Nephron (organoid): ENCODE results near the gene MIB1.

Experiments
- H3K27ac Mint-ChIP-seq, 3 experiments: 2 replicates each; pipeline ENCODE4 v1.8.0; 2020; ENCODE audit warnings: mixed read lengths in 3 of 3, mild to moderate bottlenecking in 2 of 3, moderate library complexity in 1 of 3
- H3K27me3 Mint-ChIP-seq: 2 replicates; pipeline ENCODE4 v1.8.0; 2021; ENCODE audit warnings: low read depth, mild to moderate bottlenecking, moderate library complexity, mixed read lengths
- H3K36me3 Mint-ChIP-seq: 2 replicates; pipeline ENCODE4 v1.8.0; 2020; ENCODE audit warnings: low read depth, mixed read lengths
- H3K4me1 Mint-ChIP-seq: 2 replicates; pipeline ENCODE4 v1.8.0; 2020; ENCODE audit warnings: mixed read lengths
- H3K4me3 Mint-ChIP-seq, 3 experiments: 2 replicates each; pipeline ENCODE4 v1.8.0; 2020; ENCODE audit warnings: mild to moderate bottlenecking in 3 of 3, mixed read lengths in 3 of 3, moderate library complexity in 2 of 3
- H3K9me3 Mint-ChIP-seq: 2 replicates; pipeline ENCODE4 v1.8.0; 2020; ENCODE audit warnings: mixed read lengths
- CTCF ChIP-seq, 3 experiments: fragments of 200-600 bp; sonication (generic); IDR thresholded peaks; one replicate each; pipeline ENCODE4 v1.5.0; 2021; ENCODE audit warnings: antibody characterized with exemption in 3 of 3; ENCODE audit not compliant: unreplicated experiment in 3 of 3

MIB1 gene

GRCh38 chr18:21901423-21901945, 160.9 kb downstream of the MIB1 start:
- peaks cover 5% of the 10 kb centered on the region for H3K27me3 Mint-ChIP-seq
- H3K4me1 Mint-ChIP-seq = peaks cover 35% of the 10 kb centered on the region
- no peak for TF ChIP-seq CTCF (IDR thresholded peaks at IDR 0.05; ENCODE audit: unreplicated experiment in 3 of 3)
- H3K36me3 Mint-ChIP-seq = no peaks in the 10 kb centered on the region
- H3K9me3 Mint-ChIP-seq = no peaks in the 10 kb centered on the region
- peak overlapping the region in 2 of 3 experiments; percentile 49 to 64 for H3K27ac Mint-ChIP-seq
- no peak overlapping the region for H3K4me3 Mint-ChIP-seq

DNA sequence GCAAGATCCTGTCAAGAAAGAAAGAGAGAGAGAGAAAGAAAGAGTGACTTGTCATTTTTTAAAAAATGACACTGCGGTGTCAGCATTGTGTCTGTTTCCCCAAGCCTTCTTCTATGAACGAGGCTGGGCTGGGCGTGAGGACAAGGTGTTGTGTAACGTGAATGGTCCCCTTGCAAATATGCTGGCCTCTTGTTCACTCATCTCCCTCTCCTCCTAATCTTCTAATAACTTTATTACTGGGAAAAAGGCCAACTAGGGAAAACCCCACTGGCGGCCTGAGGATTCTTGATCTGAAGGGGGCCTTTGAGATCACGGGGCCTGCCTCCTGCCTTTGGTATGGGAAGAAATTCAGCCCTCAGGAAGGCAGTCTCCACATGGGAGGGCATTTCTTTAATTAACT, 163.1 kb downstream of the MIB1 start:
- Mint-ChIP-seq H3K4me1 (peaks cover 46% of the 10 kb centered on the region), H3K27ac (peak overlapping the region in 2 of 3 experiments; percentile 50 to 51), H3K4me3 (no peak overlapping the region), H3K9me3 (no peaks in the 10 kb centered on the region), H3K27me3 (no peaks in the 10 kb centered on the region), H3K36me3 (no peaks in the 10 kb centered on the region)
- TF ChIP-seq CTCF (IDR thresholded peaks at IDR 0.05; ENCODE audit: unreplicated experiment in 3 of 3) = no peak

DNA sequence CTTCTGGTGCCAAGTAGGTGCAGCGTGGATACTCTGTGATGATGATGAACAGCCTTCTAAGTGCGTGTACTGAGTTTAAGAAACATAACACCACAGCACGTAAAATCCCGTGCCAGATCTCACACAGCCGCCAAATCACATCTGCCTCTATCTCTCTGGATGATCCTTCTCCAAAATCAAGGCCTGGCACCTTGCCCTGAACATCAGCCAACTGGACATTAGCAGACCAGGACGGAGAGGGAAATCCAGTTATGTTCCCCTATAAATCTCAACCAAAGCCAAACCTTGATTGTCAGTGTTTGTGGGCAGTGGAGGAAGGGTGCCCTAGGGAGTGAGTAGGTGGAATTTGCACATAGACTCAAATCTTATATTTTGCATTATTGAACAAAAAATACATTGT, 164.3 kb downstream of the MIB1 start:
- no peak for TF ChIP-seq CTCF (IDR thresholded peaks at IDR 0.05; ENCODE audit: unreplicated experiment in 3 of 3)
- no peaks in the 10 kb centered on the region for H3K27me3 Mint-ChIP-seq
- peaks cover 52% of the 10 kb centered on the region for H3K4me1 Mint-ChIP-seq
- peak overlapping the region in 2 of 3 experiments; percentile 36 to 51 for H3K27ac Mint-ChIP-seq
- no peaks in the 10 kb centered on the region for H3K9me3 Mint-ChIP-seq
- H3K36me3 Mint-ChIP-seq = no peaks in the 10 kb centered on the region
- H3K4me3 Mint-ChIP-seq = peak overlapping the region in 1 of 3 experiments; percentile 8

DNA sequence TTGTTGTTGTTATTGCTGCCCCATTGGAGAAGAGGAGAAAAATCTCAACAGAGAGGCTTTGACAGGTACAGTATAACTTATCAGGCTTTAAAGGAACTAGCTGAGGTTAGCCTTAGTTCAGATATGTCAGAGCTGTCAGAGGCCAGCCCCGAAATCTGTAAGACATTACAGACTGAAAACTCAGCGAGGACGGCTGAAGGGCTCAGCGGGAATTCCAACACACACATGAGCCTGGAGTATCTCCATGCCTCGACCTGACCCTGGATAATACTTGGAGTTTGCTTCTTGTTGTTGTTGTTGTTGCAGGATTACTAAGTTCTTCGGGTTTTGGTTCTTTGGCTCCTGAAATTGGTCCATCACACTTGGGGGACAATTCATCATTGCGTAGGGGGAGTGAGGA, 166.9 kb downstream of the MIB1 start:
- Mint-ChIP-seq H3K27me3 (peaks cover 3% of the 10 kb centered on the region), H3K4me3 (peak overlapping the region in 1 of 3 experiments; percentile 3), H3K36me3 (no peaks in the 10 kb centered on the region), H3K9me3 (no peaks in the 10 kb centered on the region), H3K4me1 (peaks cover 42% of the 10 kb centered on the region), H3K27ac (peak overlapping the region in 2 of 3 experiments; percentile 31 to 34)
- no peak for TF ChIP-seq CTCF (IDR thresholded peaks at IDR 0.05; ENCODE audit: unreplicated experiment in 3 of 3)

GRCh38 chr18:21908711-21909110, 168.1 kb downstream of the MIB1 start:
- TF ChIP-seq CTCF (IDR thresholded peaks at IDR 0.05; ENCODE audit: unreplicated experiment in 3 of 3) = no peak
- peak overlapping the region; percentile 12 to 67 (median 42) for H3K27ac Mint-ChIP-seq
- no peaks in the 10 kb centered on the region for H3K36me3 Mint-ChIP-seq
- H3K4me3 Mint-ChIP-seq = no peak overlapping the region
- H3K4me1 Mint-ChIP-seq = peaks cover 39% of the 10 kb centered on the region
- no peaks in the 10 kb centered on the region for H3K9me3 Mint-ChIP-seq
- peaks cover 3% of the 10 kb centered on the region for H3K27me3 Mint-ChIP-seq

DNA sequence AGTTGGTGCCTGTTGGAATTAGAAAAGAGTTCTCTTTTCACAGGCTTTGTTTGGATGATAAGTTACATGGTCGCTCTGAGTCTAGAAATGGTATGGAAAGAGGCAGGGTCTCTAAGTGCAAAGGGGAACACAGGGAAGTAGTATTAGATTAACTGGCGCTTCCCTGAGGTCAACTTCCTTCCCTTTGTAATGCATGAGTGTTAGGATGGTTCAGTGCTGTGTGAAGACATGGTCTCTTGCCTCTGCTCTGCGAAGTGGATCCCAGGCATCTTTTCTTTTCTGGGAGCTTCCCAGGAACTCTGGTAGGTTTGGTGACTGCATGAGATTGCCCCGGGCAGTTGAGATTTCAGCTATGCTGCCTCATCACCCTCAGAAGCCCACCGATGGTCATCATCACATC, 170.3 kb downstream of the MIB1 start:
- Mint-ChIP-seq H3K27ac (peak overlapping the region in 1 of 3 experiments; percentile 3), H3K9me3 (peaks cover 3% of the 10 kb centered on the region), H3K4me3 (no peak overlapping the region), H3K27me3 (peaks cover 3% of the 10 kb centered on the region), H3K36me3 (no peaks in the 10 kb centered on the region), H3K4me1 (peaks cover 21% of the 10 kb centered on the region)
- TF ChIP-seq CTCF (IDR thresholded peaks at IDR 0.05; ENCODE audit: unreplicated experiment in 3 of 3) = no peak
